Neuronal stem cell (in vitro differentiated cells): Measurements from ENCODE around the gene DEPDC1.

ENCODE experiments used
- DNase-seq: peaks from one replicate; pipeline ENCODE4 v3.0.0-alpha.2; 2013; ENCODE audit warnings: low spot score
- H2AFZ ChIP-seq: one replicate; pipeline ENCODE4 v1.6.1; 2013; ENCODE audit warnings: mild to moderate bottlenecking, low read length, inconsistent platforms
- H2AK5ac ChIP-seq: 2 replicates; pipeline ENCODE4 v1.6.1; 2013; ENCODE audit warnings: low read depth, mild to moderate bottlenecking, inconsistent platforms, low read length, moderate library complexity, mixed read lengths
- H2BK120ac ChIP-seq: 2 replicates; pipeline ENCODE4 v1.6.1; 2013; ENCODE audit warnings: low read depth, mild to moderate bottlenecking, inconsistent platforms, low read length, moderate library complexity, mixed read lengths
- H2BK12ac ChIP-seq: one replicate; pipeline ENCODE4 v1.6.1; 2013; ENCODE audit warnings: low read length, inconsistent platforms
- H2BK15ac ChIP-seq: 2 replicates; pipeline ENCODE4 v1.6.1; 2013; ENCODE audit warnings: mild to moderate bottlenecking, low read length, inconsistent platforms, mixed read lengths
- H2BK5ac ChIP-seq: one replicate; pipeline ENCODE4 v1.6.1; 2013; ENCODE audit warnings: inconsistent platforms, mild to moderate bottlenecking, low read length, moderate library complexity
- H3K14ac ChIP-seq: one replicate; pipeline ENCODE4 v1.6.1; 2013; ENCODE audit warnings: low read length, inconsistent platforms
- H3K18ac ChIP-seq: 2 replicates; pipeline ENCODE4 v1.6.1; 2013; ENCODE audit warnings: low read length, inconsistent platforms
- H3K23ac ChIP-seq: 2 replicates; pipeline ENCODE4 v1.6.1; 2013; ENCODE audit warnings: low read depth, mild to moderate bottlenecking, mixed read lengths, low read length, inconsistent platforms; ENCODE audit not compliant: poor library complexity
- H3K27ac ChIP-seq: replicated peaks from 3 replicates; pipeline ENCODE4 v1.5.1; 2013; ENCODE audit warnings: low read length, inconsistent platforms
- H3K27me3 ChIP-seq, 3 experiments: 2 replicates each; pipeline ENCODE4 v1.6.1; 2013; ENCODE audit warnings: low read length in 3 of 3, mild to moderate bottlenecking in 2 of 3, inconsistent platforms in 1 of 3, low read depth in 1 of 3, mixed read lengths in 1 of 3, moderate library complexity in 1 of 3; ENCODE audit not compliant: control insufficient read depth in 3 of 3, insufficient read depth in 3 of 3
- H3K36me3 ChIP-seq, 2 donors: replicated peaks in 1 of 2; 2 replicates each; pipeline ENCODE4 v1.6.1; 2013; ENCODE audit warnings: low read length in 2 of 2; ENCODE audit not compliant: control insufficient read depth in 2 of 2, insufficient read depth in 2 of 2
- H3K4ac ChIP-seq: 2 replicates; pipeline ENCODE4 v1.6.1; 2013; ENCODE audit warnings: inconsistent platforms, mild to moderate bottlenecking, low read length, moderate library complexity
- H3K4me1 ChIP-seq, 2 donors: 1 replicate in 1 of 2; 2 replicates in 1 of 2; pipeline ENCODE4 v1.6.1; 2013; ENCODE audit warnings: low read length in 2 of 2, low read depth in 1 of 2; ENCODE audit not compliant: control insufficient read depth in 2 of 2, insufficient read depth in 1 of 2
- H3K4me2 ChIP-seq: one replicate; pipeline ENCODE4 v1.6.1; 2013; ENCODE audit warnings: mild to moderate bottlenecking, low read length, inconsistent platforms; ENCODE audit not compliant: insufficient read depth, poor library complexity, severe bottlenecking
- H3K4me3 ChIP-seq, 2 donors: 2 replicates each; pipeline ENCODE4 v1.5.1; 2013; ENCODE audit warnings: low read length in 2 of 2, mild to moderate bottlenecking in 2 of 2, inconsistent platforms in 1 of 2, moderate library complexity in 1 of 2
- H3K79me1 ChIP-seq: one replicate; pipeline ENCODE4 v1.6.1; 2013; ENCODE audit warnings: low read depth, mild to moderate bottlenecking, inconsistent platforms, low read length, moderate library complexity
- H3K9ac ChIP-seq: one replicate; pipeline ENCODE4 v1.6.1; 2013; ENCODE audit warnings: mild to moderate bottlenecking, low read depth, low read length, inconsistent platforms; ENCODE audit not compliant: poor library complexity
- H3K9me3 ChIP-seq, 2 donors: replicated peaks in 1 of 2; 2 replicates each; pipeline versions ENCODE3 to v1.6.1; 2013; ENCODE audit warnings: low read length in 2 of 2, mild to moderate bottlenecking in 2 of 2, inconsistent platforms in 1 of 2, low read depth in 1 of 2, mixed read lengths in 1 of 2, moderate library complexity in 1 of 2; ENCODE audit not compliant: control insufficient read depth in 2 of 2, insufficient read depth in 1 of 2
- H4K8ac ChIP-seq: one replicate; pipeline ENCODE4 v1.6.1; 2013; ENCODE audit warnings: low read depth, mild to moderate bottlenecking, inconsistent platforms, low read length, moderate library complexity
- H4K91ac ChIP-seq: one replicate; pipeline ENCODE4 v1.6.1; 2013; ENCODE audit warnings: low read length, low read depth, mild to moderate bottlenecking, inconsistent platforms; ENCODE audit not compliant: poor library complexity
- WGBS, 2 donors: extraction: QIAGEN DNeasy Blood & Tissue Kit; methylation state at CpG; one replicate each; pipeline ENCODE4 v1.1.7; 2013; ENCODE audit warnings: missing lambda C conversion rate in 2 of 2, mixed read lengths in 1 of 2; ENCODE audit not compliant: insufficient read length in 2 of 2, insufficient replicate concordance in 1 of 2; ENCODE audit errors: extremely low coverage in 2 of 2; 5-methylcytosine and 5-hydroxymethylcytosine counted together

The DEPDC1 gene

GRCh38 chr1:68470388-68470970, 26.4 kb downstream of the DEPDC1 start:
- Histone ChIP-seq H3K36me3 (peaks cover 0 to 15% of the 10 kb centered on the region in 2 donors), H4K8ac (no peak overlapping the region), H2BK5ac (no peak overlapping the region), H4K91ac (no peak overlapping the region), H3K4ac (no peak overlapping the region), H3K4me1 (no peaks in the 10 kb centered on the region), H3K4me3 (no peak overlapping the region), H3K79me1 (no peaks in the 10 kb centered on the region), H2BK12ac (no peak overlapping the region), H3K4me2 (no peak overlapping the region), H3K27me3 (no peaks in the 10 kb centered on the region), H2AK5ac (no peak overlapping the region), H2BK120ac (no peak overlapping the region), H3K27ac (no peak overlapping the region), H3K14ac (no peak overlapping the region), H3K9ac (no peak overlapping the region), H2BK15ac (no peak overlapping the region), H3K9me3 (peaks cover 0 to 9% of the 10 kb centered on the region in 2 donors), H3K23ac (no peak overlapping the region), H3K18ac (no peak overlapping the region), H2AFZ (no peak overlapping the region)
- DNase-seq: no peak
- no CpG with 5 or more reads among the region's 2 CpGs for WGBS, 2 donors

GRCh38 chr1:68464891-68465290, 32.0 kb downstream of the DEPDC1 start:
- H2BK120ac ChIP-seq: no peak overlapping the region
- H3K23ac ChIP-seq: no peak overlapping the region
- H4K91ac ChIP-seq: no peak overlapping the region
- no peak overlapping the region for H3K4me3 ChIP-seq
- H3K18ac ChIP-seq: no peak overlapping the region
- no peak overlapping the region for H2BK5ac ChIP-seq
- H3K4ac ChIP-seq: no peak overlapping the region
- no peak overlapping the region for H3K9ac ChIP-seq
- H4K8ac ChIP-seq: no peak overlapping the region
- no peaks in the 10 kb centered on the region for H3K36me3 ChIP-seq
- no peaks in the 10 kb centered on the region for H3K79me1 ChIP-seq
- DNase-seq: no peak
- no peak overlapping the region for H3K14ac ChIP-seq
- peaks cover 0 to 2% (median 0%) of the 10 kb centered on the region in 3 experiments for H3K27me3 ChIP-seq
- no peak overlapping the region for H2AK5ac ChIP-seq
- WGBS, 2 donors: no CpG with 5 or more reads among the region's 6 CpGs
- peaks cover 4 to 12% of the 10 kb centered on the region in 2 donors for H3K9me3 ChIP-seq
- no peak overlapping the region for H2BK12ac ChIP-seq
- no peak overlapping the region for H2BK15ac ChIP-seq
- no peak overlapping the region for H3K27ac ChIP-seq
- H2AFZ ChIP-seq: peak overlapping the region; percentile 70
- no peak overlapping the region for H3K4me2 ChIP-seq
- peaks cover 4% of the 10 kb centered on the region in 2 donors for H3K4me1 ChIP-seq

GRCh38 chr1:68460935-68461334, 35.9 kb downstream of the DEPDC1 start:
- no peak overlapping the region for H4K91ac ChIP-seq
- no peak overlapping the region for H3K4me3 ChIP-seq
- peaks cover 0 to 2% (median 0%) of the 10 kb centered on the region in 3 experiments for H3K27me3 ChIP-seq
- H4K8ac ChIP-seq: no peak overlapping the region
- no peak overlapping the region for H3K9ac ChIP-seq
- no peak overlapping the region for H2AFZ ChIP-seq
- no peak overlapping the region for H3K23ac ChIP-seq
- no peak overlapping the region for H2BK15ac ChIP-seq
- no peak overlapping the region for H3K14ac ChIP-seq
- no peak overlapping the region for H3K4ac ChIP-seq
- peaks cover 4 to 12% of the 10 kb centered on the region in 2 donors for H3K9me3 ChIP-seq
- H3K4me2 ChIP-seq: no peak overlapping the region
- no peaks in the 10 kb centered on the region for H3K79me1 ChIP-seq
- H2AK5ac ChIP-seq: no peak overlapping the region
- no peaks in the 10 kb centered on the region for H3K36me3 ChIP-seq
- no peak overlapping the region for H2BK120ac ChIP-seq
- no peak for DNase-seq
- no CpG with 5 or more reads among the region's 4 CpGs for WGBS, 2 donors
- H3K18ac ChIP-seq: no peak overlapping the region
- no peak overlapping the region for H2BK5ac ChIP-seq
- H3K27ac ChIP-seq: no peak overlapping the region
- peaks cover 4% of the 10 kb centered on the region in 2 donors for H3K4me1 ChIP-seq
- H2BK12ac ChIP-seq: no peak overlapping the region

GRCh38 chr1:68459796-68460195, 37.1 kb downstream of the DEPDC1 start:
- Histone ChIP-seq H3K36me3 (no peaks in the 10 kb centered on the region), H3K27me3 (no peaks in the 10 kb centered on the region), H4K91ac (no peak overlapping the region), H2AK5ac (no peak overlapping the region), H3K4ac (no peak overlapping the region), H2BK120ac (no peak overlapping the region), H2BK12ac (no peak overlapping the region), H3K9me3 (peaks cover 4 to 12% of the 10 kb centered on the region in 2 donors), H3K4me1 (no peaks in the 10 kb centered on the region), H3K27ac (no peak overlapping the region), H3K4me3 (no peak overlapping the region), H3K4me2 (no peak overlapping the region), H3K23ac (no peak overlapping the region), H2AFZ (no peak overlapping the region), H3K14ac (no peak overlapping the region), H2BK15ac (no peak overlapping the region), H3K79me1 (no peaks in the 10 kb centered on the region), H2BK5ac (no peak overlapping the region), H3K18ac (no peak overlapping the region), H3K9ac (no peak overlapping the region), H4K8ac (no peak overlapping the region)
- no CpG with 5 or more reads among the region's 1 CpG for WGBS, 2 donors
- no peak for DNase-seq
